ENCODE results near the gene SLF2.

DNA sequence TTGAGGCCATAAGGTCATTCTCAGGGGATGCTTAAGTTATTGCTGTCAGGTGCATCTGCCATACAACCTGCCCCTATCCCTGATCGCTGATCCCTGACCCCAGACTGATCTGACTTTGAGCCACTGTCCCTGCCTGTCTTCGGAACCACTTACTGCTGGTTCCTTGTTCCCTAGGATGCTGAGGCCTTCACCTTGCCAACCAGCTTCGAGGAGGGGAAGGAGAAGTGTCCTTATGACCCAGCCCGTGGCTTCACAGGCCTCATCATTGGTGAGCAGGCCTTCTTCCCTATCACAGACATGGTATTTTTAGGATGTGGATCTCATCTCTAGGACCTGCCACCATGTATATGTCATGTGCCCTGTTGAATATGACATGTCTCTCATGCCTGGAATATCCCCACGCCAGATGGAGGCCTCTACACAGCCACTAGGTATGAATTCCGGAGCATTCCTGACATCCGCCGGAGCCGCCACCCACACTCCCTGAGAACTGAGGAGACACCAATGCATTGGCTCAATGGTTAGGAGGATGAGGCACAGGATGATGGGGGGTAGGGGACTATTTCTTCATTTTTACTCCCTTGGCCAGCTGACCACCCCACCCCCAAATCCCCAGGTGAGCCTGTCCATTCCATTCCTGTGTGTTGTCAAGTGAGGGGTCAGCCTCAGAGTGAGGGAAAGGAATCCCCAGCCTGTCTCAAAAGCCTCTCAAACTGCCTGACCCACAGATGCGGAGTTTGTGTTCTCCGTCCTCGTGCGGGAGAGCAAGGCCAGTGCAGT lies 65.5 kb downstream of the SLF2 start:
- TF ChIP-seq POLR2A (IDR thresholded peaks at IDR 0.05) = no peak
- TF ChIP-seq, protein P1, sequence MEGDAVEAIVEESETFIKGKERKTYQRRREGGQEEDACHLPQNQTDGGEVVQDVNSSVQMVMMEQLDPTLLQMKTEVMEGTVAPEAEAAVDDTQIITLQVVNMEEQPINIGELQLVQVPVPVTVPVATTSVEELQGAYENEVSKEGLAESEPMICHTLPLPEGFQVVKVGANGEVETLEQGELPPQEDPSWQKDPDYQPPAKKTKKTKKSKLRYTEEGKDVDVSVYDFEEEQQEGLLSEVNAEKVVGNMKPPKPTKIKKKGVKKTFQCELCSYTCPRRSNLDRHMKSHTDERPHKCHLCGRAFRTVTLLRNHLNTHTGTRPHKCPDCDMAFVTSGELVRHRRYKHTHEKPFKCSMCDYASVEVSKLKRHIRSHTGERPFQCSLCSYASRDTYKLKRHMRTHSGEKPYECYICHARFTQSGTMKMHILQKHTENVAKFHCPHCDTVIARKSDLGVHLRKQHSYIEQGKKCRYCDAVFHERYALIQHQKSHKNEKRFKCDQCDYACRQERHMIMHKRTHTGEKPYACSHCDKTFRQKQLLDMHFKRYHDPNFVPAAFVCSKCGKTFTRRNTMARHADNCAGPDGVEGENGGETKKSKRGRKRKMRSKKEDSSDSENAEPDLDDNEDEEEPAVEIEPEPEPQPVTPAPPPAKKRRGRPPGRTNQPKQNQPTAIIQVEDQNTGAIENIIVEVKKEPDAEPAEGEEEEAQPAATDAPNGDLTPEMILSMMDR (IDR thresholded peaks at IDR 0.05) = no peak
